HL-60 (cell line): ENCODE data around the gene CPLX1.

Experiments
- DNase-seq, 2 experiments: peaks; one replicate each; pipeline ENCODE4 v3.0.0-alpha.2; 2010 to 2020; ENCODE audit warnings: low read depth in 1 of 2, low spot score in 1 of 2
- H3K27ac ChIP-seq: fragments of 250-450 bp; sonication (Bioruptor Pico); replicated peaks from 2 replicates; pipeline ENCODE4 v1.5.1; 2020; ENCODE audit warnings: mild to moderate bottlenecking, moderate library complexity
- H3K27me3 ChIP-seq: fragments of 250-450 bp; sonication (Bioruptor Pico); 2 replicates; pipeline ENCODE4 v1.5.1; 2021; ENCODE audit warnings: mild to moderate bottlenecking, moderate library complexity; ENCODE audit not compliant: insufficient read depth, poor library complexity, severe bottlenecking
- H3K4me3 ChIP-seq: replicated peaks from 2 replicates; pipeline ENCODE4 v1.5.1; 2011; ENCODE audit warnings: mild to moderate bottlenecking, control low read depth, low read length; ENCODE audit not compliant: insufficient read depth
- GABPA ChIP-seq: IDR thresholded peaks from 2 replicates; pipeline ENCODE4 v1.6.1; 2012; ENCODE audit warnings: low read depth
- POLR2AphosphoS5 ChIP-seq: IDR thresholded peaks from 2 replicates; pipeline ENCODE4 v1.6.1; 2012; ENCODE audit warnings: low read depth
- SPI1 ChIP-seq: IDR thresholded peaks from 2 replicates; pipeline ENCODE4 v1.6.1; 2012; ENCODE audit warnings: low read depth, mild to moderate bottlenecking, borderline replicate concordance
- TF ChIP-seq, protein P1 (sequence below): IDR thresholded peaks from one replicate; pipeline ENCODE4 v1.5.1; 2011; ENCODE audit warnings: low read length, control low read depth, inconsistent platforms; ENCODE audit not compliant: insufficient read depth
- TF ChIP-seq, protein P2 (sequence below): IDR thresholded peaks from 2 replicates; pipeline ENCODE4 v1.6.1; 2012; ENCODE audit warnings: low read depth; ENCODE audit not compliant: insufficient replicate concordance

CPLX1 gene

DNA sequence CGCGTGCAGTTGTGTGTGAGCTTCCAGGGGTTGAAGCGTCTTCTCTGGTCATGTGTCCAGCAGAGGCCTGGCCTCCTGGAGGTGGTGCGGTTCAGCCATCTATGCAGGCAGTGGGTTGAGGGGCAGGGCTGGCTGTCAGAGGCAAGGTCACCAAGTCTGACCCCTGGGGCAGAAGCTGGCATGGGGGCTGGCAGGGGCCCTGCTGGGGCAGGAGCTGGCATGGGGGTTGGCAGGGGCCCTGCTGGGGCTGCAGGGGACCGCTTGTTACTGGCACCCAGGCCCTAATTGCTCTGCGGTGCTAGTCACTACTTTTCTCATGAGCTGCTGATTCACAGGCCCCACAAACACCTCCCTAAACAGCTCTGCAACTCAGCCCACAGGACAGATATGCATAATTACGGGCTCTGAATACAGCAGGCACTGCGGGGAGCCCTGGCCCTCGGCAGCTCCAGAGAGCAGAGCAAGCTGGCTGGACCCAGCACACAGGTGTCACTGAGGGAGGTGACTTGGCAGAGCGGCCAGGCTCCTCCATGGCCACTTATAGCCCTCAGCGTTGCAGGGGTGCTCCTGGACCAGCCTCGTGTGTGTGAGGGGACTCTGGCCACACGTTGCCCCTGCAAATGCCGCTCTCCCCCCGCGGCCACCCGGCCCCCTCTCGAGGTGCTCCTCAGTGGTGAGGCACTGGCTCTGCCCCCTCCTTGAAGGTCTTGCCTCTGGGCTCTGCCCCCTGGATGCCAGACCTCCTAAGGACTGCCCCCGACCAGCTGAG is 32.7 kb downstream of the CPLX1 start:
- Histone ChIP-seq H3K27ac (no peak overlapping the region), H3K4me3 (no peak overlapping the region), H3K27me3 (peaks cover 55% of the 10 kb centered on the region)
- no peak for DNase-seq
- no peak for TF ChIP-seq POLR2AphosphoS5
- TF ChIP-seq, protein P1, sequence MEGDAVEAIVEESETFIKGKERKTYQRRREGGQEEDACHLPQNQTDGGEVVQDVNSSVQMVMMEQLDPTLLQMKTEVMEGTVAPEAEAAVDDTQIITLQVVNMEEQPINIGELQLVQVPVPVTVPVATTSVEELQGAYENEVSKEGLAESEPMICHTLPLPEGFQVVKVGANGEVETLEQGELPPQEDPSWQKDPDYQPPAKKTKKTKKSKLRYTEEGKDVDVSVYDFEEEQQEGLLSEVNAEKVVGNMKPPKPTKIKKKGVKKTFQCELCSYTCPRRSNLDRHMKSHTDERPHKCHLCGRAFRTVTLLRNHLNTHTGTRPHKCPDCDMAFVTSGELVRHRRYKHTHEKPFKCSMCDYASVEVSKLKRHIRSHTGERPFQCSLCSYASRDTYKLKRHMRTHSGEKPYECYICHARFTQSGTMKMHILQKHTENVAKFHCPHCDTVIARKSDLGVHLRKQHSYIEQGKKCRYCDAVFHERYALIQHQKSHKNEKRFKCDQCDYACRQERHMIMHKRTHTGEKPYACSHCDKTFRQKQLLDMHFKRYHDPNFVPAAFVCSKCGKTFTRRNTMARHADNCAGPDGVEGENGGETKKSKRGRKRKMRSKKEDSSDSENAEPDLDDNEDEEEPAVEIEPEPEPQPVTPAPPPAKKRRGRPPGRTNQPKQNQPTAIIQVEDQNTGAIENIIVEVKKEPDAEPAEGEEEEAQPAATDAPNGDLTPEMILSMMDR, result no peak

DNA sequence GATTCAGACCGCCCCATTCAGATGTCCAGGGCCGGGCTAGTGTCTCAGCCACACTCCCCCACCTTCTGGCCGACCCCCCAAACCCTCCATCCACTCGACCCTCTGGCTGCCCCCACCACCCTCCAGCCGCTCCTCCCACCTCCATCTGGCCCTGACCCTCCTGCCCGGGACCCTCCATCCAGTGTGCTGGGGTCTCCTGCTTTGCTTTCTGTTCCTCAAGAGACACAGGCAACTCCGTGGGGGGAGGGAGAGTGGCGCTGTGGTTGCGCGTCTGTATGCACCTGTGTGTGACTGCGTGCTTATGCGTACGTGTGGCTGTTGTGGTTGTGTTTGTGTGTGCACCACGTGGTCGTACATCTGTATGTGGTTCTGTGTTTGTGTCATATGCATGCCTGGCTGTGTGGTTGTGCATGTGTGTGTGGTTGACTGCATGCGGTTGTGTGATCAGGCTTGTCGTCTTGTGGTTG is 33.3 kb downstream of the CPLX1 start:
- Histone ChIP-seq H3K4me3 (no peak overlapping the region), H3K27me3 (peaks cover 60% of the 10 kb centered on the region), H3K27ac (no peak overlapping the region)
- DNase-seq, result no peak
- TF ChIP-seq, protein P2, sequence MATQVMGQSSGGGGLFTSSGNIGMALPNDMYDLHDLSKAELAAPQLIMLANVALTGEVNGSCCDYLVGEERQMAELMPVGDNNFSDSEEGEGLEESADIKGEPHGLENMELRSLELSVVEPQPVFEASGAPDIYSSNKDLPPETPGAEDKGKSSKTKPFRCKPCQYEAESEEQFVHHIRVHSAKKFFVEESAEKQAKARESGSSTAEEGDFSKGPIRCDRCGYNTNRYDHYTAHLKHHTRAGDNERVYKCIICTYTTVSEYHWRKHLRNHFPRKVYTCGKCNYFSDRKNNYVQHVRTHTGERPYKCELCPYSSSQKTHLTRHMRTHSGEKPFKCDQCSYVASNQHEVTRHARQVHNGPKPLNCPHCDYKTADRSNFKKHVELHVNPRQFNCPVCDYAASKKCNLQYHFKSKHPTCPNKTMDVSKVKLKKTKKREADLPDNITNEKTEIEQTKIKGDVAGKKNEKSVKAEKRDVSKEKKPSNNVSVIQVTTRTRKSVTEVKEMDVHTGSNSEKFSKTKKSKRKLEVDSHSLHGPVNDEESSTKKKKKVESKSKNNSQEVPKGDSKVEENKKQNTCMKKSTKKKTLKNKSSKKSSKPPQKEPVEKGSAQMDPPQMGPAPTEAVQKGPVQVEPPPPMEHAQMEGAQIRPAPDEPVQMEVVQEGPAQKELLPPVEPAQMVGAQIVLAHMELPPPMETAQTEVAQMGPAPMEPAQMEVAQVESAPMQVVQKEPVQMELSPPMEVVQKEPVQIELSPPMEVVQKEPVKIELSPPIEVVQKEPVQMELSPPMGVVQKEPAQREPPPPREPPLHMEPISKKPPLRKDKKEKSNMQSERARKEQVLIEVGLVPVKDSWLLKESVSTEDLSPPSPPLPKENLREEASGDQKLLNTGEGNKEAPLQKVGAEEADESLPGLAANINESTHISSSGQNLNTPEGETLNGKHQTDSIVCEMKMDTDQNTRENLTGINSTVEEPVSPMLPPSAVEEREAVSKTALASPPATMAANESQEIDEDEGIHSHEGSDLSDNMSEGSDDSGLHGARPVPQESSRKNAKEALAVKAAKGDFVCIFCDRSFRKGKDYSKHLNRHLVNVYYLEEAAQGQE, result no peak
- no peak for TF ChIP-seq SPI1
- no peak for TF ChIP-seq POLR2AphosphoS5
- TF ChIP-seq GABPA, result no peak
- TF ChIP-seq, protein P1, result no peak

DNA sequence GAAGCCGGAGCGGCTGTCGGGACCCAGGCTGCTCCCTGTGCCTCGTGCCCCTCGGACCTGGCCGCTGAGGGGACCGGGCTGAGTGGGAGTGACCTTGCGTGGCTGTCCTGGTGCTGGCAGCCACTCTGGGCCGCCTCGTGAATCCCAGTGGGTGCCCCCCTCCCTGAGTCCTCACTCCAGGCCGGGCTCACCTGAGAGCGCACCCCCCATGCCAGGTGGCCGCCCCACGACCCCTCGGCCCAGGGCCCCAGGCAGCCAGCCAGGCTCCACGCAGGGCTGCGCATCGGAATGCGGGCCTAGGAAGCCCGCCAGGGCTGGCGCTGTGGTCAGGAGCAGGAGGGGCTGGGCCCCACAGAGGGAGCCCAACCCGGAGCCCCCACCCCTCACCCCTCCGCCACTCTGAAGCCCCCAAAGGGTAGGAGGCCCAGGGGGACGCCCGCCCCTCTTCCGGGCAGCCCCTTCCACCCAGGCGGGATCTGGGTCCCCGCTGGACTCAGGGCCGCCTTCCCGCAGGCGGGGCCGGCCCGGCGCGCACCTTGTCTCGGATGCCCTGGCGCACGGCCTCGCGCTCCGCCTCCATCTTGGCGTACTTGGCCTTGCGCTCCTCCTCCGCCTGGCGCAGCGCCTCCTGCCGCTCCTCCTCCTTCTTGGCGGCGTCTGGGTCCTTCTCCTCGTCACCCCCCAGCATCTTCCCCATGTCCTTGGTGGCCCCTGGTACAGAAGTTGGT is 33.9 kb downstream of the CPLX1 start:
- DNase-seq, result no peak
- Histone ChIP-seq H3K27me3 (peaks cover 64% of the 10 kb centered on the region), H3K4me3 (no peak overlapping the region), H3K27ac (no peak overlapping the region)
- TF ChIP-seq, protein P1, result no peak
- TF ChIP-seq SPI1 (no peak), GABPA (no peak)

DNA sequence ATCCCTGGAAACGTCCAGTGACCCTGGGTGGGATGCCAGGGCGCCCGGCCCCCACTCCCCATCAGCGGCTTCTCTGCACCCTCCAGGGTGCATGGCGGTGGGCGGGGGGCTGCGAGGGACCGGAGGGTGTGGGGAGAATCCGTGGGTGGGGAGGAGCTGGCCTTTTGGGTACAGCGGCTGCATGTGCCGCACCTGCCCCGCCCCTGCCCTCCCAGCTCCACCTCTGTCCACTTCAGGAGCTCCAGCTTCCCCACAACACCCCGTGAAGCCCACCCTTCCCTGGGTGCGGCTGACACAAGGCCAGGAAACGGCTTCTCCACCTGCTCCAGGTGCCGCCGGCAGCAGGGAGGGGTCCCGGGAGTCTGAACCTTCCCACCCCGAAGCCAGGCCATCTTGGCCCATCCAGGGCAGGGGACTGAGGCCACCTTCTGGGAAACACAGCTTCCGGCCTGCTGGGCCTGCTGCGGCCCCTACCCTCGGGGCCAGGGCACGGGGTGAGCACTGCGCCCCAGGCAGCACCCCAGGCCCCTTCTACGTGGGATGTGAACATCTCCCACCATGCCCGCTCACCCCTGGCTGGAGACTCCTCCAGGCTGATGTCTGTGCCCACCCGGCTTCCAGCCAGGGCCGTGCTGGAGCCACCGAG is 34.6 kb downstream of the CPLX1 start:
- TF ChIP-seq SPI1, result no peak
- no peak for TF ChIP-seq GABPA
- TF ChIP-seq, protein P2, result no peak
- TF ChIP-seq, protein P1, result no peak
- TF ChIP-seq POLR2AphosphoS5, result no peak
- Histone ChIP-seq H3K27me3 (peaks cover 71% of the 10 kb centered on the region), H3K4me3 (no peak overlapping the region), H3K27ac (no peak overlapping the region)
- no peak for DNase-seq
